Gastroesophageal sphincter (tissue), 3 donors: ENCODE results near the gene LDHAL6B.

ENCODE experiments used
- CTCF ChIP-seq, 4 experiments: fragments of 200-600 bp in 2 of 4; fragments of 450-650 bp in 2 of 4; sonication (generic) in 1 of 4; IDR thresholded peaks; one replicate each; pipeline ENCODE4 v1.5.1; 2017 to 2019; ENCODE audit warnings: antibody characterized with exemption in 4 of 4, mild to moderate bottlenecking in 2 of 4, moderate library complexity in 2 of 4
- EP300 ChIP-seq: sonication (generic); formaldehyde crosslinking; IDR thresholded peaks from one replicate; pipeline ENCODE4 v1.6.1; 2017; ENCODE audit warnings: antibody characterized with exemption, mild to moderate bottlenecking
- POLR2A ChIP-seq, 2 donors: fragments of 450-650 bp; IDR thresholded peaks; one replicate each; pipeline ENCODE4 v1.6.1; 2017; ENCODE audit warnings: antibody characterized with exemption in 2 of 2, mild to moderate bottlenecking in 2 of 2, moderate library complexity in 1 of 2

GRCh38 chr15:59227021-59227420, 20.4 kb downstream of the LDHAL6B start:
- TF ChIP-seq POLR2A (IDR thresholded peaks at IDR 0.05) (no peak), CTCF (IDR thresholded peaks at IDR 0.05) (no peak), EP300 (no peak)
